ENCODE measurements around the gene OLIG1.

Gene OLIG1

DNA sequence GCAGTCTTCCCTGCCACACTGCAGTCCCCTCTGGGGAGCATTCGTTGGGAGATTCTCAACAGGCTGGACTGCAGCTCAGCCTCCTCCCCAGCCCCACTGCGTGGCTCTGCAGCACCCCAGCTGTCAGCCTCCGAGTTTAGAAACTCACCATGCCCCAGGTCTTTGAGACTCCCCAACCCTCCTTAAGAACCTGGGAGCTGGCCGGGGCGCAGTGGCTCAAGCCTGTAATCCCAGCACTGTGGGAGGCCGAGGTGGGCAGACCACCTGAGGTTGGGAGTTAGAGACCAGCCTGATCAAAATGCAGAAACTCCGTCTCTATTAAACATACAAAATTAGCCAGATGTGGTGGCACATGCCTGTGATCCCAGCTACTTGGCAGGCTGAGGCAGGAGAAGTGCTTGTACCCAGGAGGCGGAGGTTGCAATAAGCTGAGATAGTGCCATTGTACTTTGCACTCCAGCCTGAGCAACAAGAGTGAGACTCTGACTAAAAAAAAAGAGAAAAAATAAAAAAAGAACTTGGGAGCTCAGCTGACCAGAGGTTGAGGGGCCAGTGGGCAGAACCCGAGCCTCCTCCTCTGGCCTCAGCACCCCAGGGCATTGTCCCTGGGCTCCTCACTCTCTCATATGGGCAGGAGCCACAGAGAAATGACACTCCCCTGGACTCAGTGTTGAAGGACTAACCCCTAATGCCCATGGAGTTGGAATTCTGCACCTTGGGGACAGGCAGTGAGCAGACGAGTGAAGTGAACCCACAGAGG, 38.6 kb upstream of the OLIG1 start:
- DNase-seq (ENCODE audit: low read depth) = no peak

DNA sequence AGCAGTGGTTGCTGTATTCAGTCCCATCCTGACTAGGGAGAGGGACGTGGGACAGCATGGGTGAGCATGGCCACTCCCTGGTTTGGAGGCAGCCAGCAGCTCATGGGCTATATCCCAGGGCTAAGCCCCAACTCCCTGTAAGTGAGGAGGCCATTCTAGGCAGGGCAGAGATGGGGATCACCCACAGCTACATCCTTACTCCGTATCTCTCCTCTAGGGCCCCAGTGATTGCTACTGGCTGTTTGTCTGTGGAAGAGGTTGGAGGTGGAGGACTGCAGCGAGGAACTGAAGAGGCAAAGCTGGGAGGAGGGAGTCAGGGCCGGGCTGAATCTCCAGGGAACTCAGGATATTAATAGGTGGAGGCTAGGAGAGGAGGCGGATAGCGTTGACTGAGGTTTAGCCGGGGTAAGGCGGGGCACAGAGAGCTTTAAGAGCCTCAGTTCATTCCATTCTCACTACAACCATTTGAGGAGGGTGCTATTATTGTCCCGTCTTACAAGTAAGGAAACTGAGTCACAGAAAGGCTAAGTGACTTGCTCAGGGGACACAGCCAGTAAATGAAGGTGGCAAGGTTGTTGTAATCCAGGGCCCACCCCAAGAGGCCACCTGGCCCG, 37.4 kb upstream of the OLIG1 start:
- DNase-seq (ENCODE audit: low read depth) = no peak

DNA sequence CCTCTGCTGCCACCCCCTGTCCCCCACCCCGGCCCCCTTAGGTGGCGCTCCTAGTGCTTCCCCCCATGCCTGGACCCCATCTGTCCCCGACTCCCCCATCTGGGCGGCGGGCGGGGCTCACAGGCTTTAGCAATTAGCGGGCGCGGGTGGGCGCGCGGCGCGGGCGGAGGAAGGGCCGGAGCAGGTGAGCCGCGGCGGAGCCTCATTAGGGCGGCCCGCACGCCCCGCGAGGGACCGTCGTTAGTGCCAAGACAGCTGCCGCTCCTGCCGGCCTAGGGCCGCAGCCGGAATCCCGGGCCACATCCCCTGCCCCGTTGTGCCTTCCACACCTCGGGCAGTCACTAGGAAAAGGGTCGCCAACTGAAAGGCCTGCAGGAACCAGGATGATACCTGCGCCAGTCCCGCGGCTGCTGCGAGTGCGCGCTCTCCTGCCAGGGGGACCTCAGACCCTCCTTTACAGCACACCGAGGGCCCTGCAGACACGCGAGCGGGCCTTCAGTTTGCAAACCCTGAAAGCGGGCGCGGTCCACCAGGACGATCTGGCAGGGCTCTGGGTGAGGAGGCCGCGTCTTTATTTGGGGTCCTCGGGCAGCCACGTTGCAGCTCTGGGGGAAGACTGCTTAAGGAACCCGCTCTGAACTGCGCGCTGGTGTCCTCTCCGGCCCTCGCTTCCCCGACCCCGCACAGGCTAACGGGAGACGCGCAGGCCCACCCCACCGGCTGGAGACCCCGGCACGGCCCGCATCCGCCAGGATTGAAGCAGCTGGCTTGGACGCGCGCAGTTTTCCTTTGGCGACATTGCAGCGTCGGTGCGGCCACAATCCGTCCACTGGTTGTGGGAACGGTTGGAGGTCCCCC, 36.6 kb upstream of the OLIG1 start:
- no peak for DNase-seq (ENCODE audit: low read depth)

DNA sequence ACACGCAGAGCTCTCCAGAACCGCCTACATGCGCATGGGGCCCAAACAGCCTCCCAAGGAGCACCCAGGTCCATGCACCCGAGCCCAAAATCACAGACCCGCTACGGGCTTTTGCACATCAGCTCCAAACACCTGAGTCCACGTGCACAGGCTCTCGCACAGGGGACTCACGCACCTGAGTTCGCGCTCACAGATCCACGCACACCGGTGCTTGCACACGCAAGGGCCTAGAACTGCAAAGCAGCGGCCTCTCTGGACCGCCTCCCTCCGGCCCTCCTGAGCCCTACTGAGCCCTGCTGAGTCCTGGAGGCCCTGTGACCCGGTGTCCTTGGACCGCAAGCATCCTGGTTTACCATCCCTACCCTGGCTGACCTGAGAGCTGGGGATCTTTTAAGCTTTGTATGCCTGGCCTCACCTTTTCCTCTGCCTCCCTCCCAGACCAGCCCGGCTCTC, 36.0 kb upstream of the OLIG1 start:
- DNase-seq (ENCODE audit: low read depth) = no peak

DNA sequence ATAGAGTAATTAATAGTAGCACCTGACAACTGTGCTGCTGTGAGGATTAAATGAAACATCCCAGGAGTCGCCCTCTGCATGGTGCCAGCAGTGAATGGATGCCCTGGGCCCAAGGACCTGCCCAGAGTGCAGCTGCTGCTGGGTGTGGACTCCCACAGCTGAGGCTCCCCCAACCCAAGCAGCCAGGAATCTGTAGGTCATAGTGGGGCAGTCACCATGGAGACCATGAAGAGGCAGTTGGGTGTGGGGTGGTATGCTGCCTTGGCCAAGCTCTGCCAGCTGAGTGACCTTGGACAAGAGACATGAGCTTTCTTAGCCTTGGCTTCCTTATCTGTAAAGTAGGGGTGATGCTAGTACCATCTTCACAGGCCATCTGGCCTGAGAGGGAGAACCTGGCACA, 34.8 kb upstream of the OLIG1 start:
- DNase-seq (ENCODE audit: low read depth) = no peak

DNA sequence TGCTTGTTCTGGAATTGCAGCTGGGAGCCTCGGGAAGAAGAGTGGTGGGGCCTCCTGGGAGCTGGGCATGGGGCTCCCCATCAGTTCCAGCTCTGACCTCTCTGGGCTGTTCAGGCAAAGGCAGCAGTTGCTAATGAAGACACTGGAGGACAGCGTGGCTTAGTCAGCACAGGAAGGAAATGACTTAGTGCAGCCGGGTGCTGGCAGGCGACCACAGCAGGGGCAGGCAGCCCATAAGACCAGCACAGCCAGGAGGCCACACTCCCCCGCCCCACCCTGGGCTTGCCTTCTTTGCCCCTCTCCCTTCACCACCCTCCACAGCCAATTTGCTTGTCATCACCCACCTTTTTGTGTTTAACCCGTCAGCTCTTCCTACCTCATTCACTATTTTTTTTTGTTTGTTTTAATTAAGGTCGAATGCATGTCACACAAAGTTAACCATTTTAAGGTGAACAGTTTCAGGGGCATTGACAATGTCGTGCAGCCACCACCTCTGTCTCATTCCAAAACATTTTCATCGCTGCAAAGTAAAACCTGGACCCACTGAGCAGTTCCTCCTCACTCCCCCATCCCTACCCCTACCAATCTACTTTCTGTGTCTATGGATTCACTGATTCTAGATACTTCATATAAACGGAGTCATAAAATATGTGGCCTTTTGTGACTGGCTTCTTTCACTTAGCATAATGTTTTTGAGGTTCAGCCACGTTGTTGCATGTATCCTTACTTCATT, 33.3 kb upstream of the OLIG1 start:
- DNase-seq (ENCODE audit: low read depth) = peak; percentile 49

DNA sequence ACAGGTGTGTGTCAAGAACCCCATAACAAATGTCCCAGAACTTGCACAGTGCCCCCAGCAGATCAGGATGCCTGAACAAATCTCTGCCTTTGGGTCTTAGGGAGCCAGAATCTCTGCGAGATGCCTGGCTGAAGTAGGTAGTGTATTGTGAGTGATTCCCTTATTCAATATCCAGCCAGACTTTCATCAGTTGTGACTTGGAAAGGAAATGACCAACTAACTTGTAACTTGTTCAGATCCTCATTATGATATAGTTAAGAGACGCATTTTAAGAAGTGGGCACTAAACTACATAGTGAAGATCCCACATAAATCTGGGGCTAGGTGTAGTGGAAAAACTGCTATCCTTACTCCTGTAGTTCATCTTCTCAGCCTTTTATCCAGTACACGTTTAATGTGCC, 32.4 kb upstream of the OLIG1 start:
- DNase-seq (ENCODE audit: low read depth) = no peak

DNA sequence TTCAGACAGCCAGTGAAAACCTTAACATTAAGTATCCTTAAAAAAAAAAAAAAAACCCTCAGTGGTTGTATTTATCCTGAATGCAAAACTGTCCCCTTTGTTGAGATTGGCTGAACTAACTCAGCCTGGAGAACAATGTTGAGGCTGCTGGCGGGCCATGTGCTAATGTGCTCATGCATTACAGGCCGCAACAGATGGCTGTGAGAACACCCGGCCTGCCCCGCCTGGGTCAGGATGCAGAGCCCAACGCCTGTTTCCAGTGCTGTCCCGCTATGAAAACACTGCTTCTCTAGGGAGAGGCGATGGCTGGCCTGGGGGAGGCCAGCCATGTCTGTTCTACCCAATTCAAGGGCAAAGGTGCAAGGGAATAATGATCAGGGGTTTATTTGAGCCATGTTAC, 30.4 kb upstream of the OLIG1 start:
- no peak for DNase-seq (ENCODE audit: low read depth)

DNA sequence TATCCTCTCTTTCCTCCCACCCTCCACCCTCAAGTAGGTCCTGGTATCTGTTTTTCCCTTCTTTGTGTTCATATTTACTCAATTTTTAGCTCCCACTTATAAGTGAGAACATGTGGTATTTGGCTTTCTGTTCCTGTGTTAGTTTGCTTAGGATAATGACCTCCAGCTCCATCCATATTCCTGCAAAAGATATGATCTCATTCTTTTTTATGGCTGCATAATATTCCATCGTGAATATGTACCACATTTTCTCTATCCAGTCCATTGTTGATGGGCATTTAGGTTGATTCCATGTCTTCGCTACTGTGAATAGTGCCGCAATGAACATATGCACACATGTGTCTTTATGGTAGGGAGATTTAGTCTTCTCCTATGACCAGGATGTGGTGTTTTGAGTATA, 29.7 kb upstream of the OLIG1 start:
- DNase-seq (ENCODE audit: low read depth) = no peak

GRCh38 chr21:33041981-33042380, 28.0 kb upstream of the OLIG1 start:
- DNase-seq (ENCODE audit: low read depth) = no peak

- peak; percentile 91 for DNase-seq (ENCODE audit: low read depth)
These were observed 27.1 kb upstream of the OLIG1 start for GRCh38 chr21:33042812-33043211.

DNA sequence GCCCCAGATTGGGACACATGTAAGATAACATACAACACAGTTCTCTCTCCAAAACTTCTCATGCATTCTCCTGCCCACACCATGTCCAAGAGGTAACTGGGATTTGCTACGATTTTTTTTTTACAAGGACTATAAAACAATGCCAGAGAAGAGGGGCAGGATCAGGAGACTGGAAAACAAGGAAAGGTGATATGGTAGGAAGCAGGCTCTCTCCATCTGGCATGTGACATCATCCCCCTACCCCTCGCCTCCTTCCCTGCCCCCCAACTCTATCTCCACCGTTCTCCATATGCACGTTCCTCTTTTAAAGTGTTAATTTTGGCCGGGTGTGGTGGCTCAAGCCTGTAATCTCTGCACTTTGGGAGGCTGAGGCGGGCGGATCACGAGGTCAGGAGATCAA, 23.5 kb upstream of the OLIG1 start:
- no peak for DNase-seq (ENCODE audit: low read depth)

DNA sequence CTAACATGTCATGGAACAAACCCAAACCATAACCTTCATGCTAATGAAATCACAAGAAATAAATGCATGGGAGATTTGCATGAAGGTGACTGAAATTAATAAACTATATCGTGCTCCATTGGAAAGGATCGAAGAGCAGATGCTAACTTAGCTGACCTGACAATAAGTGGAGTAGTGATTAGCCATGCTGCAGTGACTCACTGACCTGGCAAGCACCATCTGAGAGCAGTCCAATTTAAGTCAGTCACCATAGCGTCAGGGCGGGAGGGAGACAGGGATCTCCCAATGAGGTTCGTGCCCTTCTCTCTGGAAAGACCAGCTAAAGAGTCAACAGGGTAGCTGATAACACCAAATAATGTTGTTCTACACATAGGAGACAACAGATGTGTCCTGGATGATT, 22.7 kb upstream of the OLIG1 start:
- DNase-seq (ENCODE audit: low read depth) = peak; percentile 56

DNA sequence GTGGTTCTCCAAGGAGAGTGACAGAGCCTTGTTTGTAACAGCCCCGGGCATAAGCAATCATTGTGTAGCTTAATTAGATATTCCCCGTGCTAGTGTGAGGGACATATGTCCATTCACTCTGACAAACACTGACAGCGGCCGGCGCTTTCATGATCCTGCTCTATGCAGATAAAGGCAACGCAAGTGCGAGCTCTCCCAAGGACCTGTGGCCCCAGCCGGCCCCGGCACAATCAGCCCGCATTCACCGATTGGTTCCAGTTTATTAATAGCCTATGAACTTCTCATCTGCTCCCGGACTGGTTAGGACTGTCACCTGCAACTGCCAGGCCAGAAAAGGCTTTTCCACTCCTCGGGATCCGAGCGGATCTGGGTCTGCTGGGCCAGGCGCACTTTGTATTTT, 18.0 kb upstream of the OLIG1 start:
- no peak for DNase-seq (ENCODE audit: low read depth)

DNA sequence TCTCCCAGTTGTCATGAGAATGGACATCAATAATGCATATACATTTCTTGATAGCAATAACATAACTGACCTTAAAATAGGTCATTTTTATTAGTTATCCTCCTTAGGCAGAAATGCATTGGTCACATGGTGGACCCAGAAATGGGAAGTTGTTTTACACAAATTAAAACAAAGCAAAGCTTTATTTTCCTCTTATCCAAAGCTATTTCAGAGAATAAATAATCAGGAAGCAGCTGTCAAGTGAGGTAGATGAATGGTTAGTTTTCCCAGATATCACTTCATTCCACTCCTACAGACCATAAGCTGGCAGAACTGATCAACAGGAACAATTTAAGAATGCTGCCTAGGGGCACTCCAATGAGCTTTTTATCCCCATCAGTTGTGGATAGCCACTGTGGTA, 16.0 kb upstream of the OLIG1 start:
- DNase-seq (ENCODE audit: low read depth) = no peak

DNA sequence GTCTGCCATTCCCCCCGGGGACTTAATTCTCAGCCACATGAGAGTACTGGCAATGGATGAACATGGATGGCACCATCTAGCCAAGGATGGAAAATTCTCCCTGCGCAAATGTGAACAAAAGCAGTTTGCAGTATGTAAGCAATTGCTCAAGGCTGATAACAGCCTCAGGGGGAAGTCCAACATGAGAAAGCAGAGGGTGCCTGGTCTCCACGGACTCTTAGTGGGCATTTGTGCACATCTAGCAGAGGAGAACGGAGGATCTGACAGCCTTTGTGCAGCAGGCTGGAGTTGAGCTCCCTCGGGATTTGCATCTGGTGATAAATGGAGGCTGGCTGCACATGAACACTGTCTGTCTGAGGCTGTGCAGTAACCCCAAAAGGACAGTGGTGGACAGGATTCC, 13.9 kb upstream of the OLIG1 start:
- DNase-seq (ENCODE audit: low read depth) = no peak

DNA sequence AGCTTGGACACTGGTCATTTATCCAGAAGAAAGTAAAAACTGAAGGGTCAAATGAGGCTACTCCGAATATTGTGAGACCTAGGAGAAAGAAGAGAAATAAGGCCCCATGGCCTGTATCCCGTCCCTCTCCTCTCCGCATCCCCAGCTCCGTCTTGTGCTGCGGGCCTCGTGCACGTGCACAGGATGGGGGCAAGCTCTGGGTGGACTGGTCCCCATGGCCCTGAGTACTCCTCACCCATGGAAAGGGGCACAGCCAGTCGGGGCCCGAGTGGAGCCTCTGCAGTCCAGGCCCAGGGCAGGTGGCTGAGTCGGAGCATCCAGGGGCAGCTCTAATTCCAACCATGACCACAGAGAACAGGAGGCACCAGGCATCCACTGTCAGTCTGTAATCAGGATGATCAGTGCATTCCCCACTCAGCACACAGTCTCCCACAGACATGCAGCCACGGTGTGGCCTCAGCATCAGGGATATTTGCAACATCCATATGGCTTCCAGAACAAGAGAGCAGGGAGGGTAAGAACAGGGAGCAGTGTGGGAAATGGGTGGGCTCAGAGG, 12.5 kb upstream of the OLIG1 start:
- no peak for DNase-seq (ENCODE audit: low read depth)

DNA sequence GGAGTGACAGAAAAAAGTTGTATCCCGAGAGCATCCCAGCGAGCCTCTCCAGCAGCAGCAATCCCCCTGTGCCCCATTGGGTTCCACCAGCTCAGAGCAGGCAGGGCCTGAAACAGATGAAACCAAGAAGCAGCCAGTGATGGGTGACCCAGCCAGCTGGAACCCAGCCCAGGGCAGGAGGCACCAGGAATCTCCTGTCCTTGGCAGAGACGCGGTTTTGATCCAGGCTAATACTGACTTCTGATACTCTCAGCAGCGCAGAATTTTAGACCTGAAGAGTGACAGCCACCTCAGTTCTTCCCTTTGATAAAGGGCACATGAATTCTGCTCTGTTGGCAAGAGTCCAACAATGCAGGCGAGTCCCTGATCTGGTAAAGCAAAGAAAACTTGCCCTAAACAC, 11.4 kb upstream of the OLIG1 start:
- no peak for DNase-seq (ENCODE audit: low read depth)

DNA sequence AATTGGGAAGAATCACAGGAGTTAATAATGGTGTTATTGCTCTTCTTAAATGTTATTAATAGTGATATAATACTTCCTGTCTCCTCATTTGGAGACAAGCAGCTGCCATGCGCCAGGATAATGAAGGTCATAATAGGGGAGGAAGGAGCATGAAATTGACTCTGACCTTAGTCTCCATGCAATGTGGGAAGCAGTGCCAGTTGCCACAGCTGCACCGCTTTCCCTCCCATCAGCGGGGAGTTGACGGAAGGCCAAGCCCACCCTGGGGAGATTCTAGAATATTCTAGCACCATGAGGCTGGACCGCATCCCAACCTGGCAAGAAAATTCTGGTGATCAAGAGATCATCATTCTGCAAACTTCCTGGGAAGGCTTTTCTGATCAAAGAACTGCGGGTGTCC, 11.0 kb upstream of the OLIG1 start:
- no peak for DNase-seq (ENCODE audit: low read depth)

- DNase-seq (ENCODE audit: low read depth) = no peak
These were observed 10.5 kb upstream of the OLIG1 start for GRCh38 chr21:33059380-33059841.

DNA sequence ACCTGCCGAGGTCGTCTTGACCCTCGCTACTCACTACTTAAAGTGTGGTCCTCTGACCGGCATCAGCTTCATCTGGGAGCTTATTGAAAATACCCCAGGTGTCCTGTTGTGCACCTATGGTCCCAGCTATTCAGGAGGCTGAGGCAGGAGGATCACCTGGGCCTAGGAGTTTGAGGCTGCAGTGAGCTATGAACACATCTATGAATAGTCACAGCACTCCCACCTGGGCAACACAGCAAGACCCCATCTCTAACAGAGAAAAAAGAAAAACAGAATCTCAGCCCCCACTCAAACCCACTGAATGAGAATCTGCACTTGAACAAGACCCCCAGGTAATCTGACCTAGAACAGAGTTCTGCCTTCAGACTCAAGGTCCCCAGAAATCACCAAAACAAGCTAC, 8.7 kb upstream of the OLIG1 start:
- DNase-seq (ENCODE audit: low read depth) = no peak

GRCh38 chr21:33063375-33063883, 6.5 kb upstream of the OLIG1 start:
- DNase-seq (ENCODE audit: low read depth) = no peak
